Endothelial cell (in vitro differentiated cells): Measurements from ENCODE around the gene CCNO. TPM values are rescaled to one million over a fixed set of nuclear protein-coding genes. Genes with fewer than 3 reads are reported as not detected.

ENCODE experiments used
- DNase-seq: peaks from one replicate; pipeline ENCODE4 v3.0.0; 2021; ENCODE audit warnings: low spot score
- H3K27ac Mint-ChIP-seq: one replicate; pipeline ENCODE4 v1.8.0; 2021; ENCODE audit warnings: mixed read lengths, inconsistent platforms; ENCODE audit not compliant: unreplicated experiment
- H3K27me3 Mint-ChIP-seq: one replicate; pipeline ENCODE4 v1.8.0; 2021; ENCODE audit warnings: mild to moderate bottlenecking, moderate library complexity, mixed read lengths, inconsistent platforms; ENCODE audit not compliant: unreplicated experiment
- H3K36me3 Mint-ChIP-seq: one replicate; pipeline ENCODE4 v1.8.0; 2021; ENCODE audit warnings: mild to moderate bottlenecking, low read depth, mixed read lengths, inconsistent platforms; ENCODE audit not compliant: unreplicated experiment
- H3K4me1 Mint-ChIP-seq: one replicate; pipeline ENCODE4 v1.8.0; 2021; ENCODE audit warnings: mild to moderate bottlenecking, mixed read lengths, inconsistent platforms; ENCODE audit not compliant: unreplicated experiment
- H3K4me3 Mint-ChIP-seq: one replicate; pipeline ENCODE4 v1.8.0; 2021; ENCODE audit warnings: mild to moderate bottlenecking, mixed read lengths, inconsistent platforms; ENCODE audit not compliant: unreplicated experiment
- H3K9me3 Mint-ChIP-seq: one replicate; pipeline ENCODE4 v1.8.0; 2021; ENCODE audit warnings: mixed read lengths, inconsistent platforms; ENCODE audit not compliant: unreplicated experiment
- long read RNA-seq: library from polyadenylated mRNA; unstranded; transcript quantifications from one replicate; pipeline ENCODE4 v2.0.0, GENCODE V29; 2020; ENCODE audit not compliant: unreplicated experiment
- total RNA-seq: library from RNA; stranded (reverse); fragmentation: NEBNext Ultra II Directional; extraction: Animal tissue kit (Norgen Biotek cat#: 25700); gene quantifications from one replicate; pipeline ENCODE4 v1.2.1, GENCODE V29; 2021; ENCODE audit not compliant: unreplicated experiment
- TF ChIP-seq, protein P1 (sequence below): fragments of 200-600 bp; sonication (generic); IDR thresholded peaks from one replicate; pipeline ENCODE4 v1.5.0; 2021; ENCODE audit warnings: antibody characterized with exemption; ENCODE audit not compliant: unreplicated experiment

The CCNO gene, protein sequence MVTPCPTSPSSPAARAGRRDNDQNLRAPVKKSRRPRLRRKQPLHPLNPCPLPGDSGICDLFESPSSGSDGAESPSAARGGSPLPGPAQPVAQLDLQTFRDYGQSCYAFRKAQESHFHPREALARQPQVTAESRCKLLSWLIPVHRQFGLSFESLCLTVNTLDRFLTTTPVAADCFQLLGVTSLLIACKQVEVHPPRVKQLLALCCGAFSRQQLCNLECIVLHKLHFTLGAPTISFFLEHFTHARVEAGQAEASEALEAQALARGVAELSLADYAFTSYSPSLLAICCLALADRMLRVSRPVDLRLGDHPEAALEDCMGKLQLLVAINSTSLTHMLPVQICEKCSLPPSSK
- total RNA-seq = 0.15 TPM
- long read RNA-seq = 0 reads

DNA sequence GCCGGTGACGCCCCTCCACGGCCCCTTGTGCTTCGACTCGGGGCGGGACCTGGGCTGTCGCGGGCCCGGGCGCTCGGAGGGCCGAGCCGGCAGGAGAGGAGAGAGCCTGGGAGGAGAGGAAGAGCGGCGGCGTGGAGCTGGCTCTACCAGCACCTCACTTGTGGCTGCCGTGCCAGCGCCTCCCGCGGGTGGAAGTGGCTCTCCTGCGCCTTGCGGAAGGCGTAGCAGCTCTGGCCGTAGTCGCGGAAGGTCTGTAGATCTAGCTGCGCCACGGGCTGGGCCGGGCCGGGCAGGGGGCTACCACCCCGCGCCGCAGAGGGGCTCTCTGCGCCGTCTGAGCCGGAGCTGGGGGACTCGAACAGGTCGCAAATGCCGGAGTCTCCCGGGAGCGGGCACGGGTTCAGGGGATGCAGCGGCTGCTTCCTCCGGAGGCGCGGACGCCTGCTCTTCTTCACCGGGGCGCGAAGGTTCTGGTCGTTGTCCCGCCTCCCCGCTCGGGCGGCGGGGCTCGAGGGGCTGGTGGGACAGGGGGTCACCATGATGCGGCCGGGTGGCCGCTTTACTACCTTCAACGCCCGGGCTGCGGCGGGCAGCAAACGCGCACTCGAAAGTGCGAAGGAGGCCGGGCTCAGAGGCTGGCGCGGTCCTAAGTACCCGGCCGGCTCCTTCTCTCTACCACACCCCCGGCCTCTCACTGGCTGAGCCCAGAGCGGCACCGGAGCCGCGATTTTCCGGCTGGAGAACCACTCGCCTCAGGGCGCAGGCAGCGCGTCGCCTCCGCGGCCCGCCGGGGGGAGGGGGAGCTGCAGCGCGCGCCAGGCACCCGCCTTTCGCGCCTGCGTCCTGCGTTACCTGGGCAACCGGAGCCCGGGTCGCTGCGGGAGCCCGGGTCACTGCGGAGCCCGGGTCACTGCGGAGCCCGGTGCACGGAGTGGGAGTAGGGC lies at the start of gene CCNO:
Gene CCNO (minus strand): TSS at position 624 of the 944 bp plus-strand sequence. CDS start 85 bp downstream, at position 539.
- peak; percentile 64 for DNase-seq
- Mint-ChIP-seq H3K27ac (peak within 1 kb of the TSS; percentile 77), H3K4me1 (peaks cover 18% of the 10 kb centered on the region), H3K27me3 (peaks cover 46% of the 10 kb centered on the region), H3K4me3 (peak within 1 kb of the TSS; percentile 91), H3K9me3 (no peaks in the 10 kb centered on the region), H3K36me3 (peaks cover 6% of the 10 kb centered on the region)
- TF ChIP-seq, protein P1, sequence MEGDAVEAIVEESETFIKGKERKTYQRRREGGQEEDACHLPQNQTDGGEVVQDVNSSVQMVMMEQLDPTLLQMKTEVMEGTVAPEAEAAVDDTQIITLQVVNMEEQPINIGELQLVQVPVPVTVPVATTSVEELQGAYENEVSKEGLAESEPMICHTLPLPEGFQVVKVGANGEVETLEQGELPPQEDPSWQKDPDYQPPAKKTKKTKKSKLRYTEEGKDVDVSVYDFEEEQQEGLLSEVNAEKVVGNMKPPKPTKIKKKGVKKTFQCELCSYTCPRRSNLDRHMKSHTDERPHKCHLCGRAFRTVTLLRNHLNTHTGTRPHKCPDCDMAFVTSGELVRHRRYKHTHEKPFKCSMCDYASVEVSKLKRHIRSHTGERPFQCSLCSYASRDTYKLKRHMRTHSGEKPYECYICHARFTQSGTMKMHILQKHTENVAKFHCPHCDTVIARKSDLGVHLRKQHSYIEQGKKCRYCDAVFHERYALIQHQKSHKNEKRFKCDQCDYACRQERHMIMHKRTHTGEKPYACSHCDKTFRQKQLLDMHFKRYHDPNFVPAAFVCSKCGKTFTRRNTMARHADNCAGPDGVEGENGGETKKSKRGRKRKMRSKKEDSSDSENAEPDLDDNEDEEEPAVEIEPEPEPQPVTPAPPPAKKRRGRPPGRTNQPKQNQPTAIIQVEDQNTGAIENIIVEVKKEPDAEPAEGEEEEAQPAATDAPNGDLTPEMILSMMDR = no peak

DNA sequence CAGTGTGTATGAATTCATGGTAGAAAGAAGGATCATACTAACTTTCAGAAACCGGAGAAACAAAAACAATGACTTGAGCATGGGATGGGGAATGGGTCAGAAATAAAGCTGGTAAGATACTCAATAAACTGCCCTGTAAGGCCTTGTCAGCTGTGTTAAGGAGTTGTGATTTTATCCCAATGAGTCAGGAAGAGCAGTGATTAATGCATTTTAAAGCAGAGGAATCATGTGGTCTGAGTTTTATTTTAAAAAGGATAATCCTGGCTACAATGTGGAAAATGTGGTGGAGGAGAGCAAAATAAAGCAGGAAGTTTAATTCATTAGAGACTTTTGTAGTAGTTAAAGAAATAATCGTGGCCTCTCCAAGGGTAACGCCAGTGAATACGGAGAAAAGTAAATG lies 45.4 kb upstream of the CCNO start:
- H3K9me3 Mint-ChIP-seq = no peaks in the 10 kb centered on the region
- H3K4me1 Mint-ChIP-seq = no peaks in the 10 kb centered on the region
- DNase-seq = no peak
- TF ChIP-seq, protein P1 = no peak
- no peaks in the 10 kb centered on the region for H3K27me3 Mint-ChIP-seq
- H3K4me3 Mint-ChIP-seq = no peak overlapping the region
- peaks cover 26% of the 10 kb centered on the region for H3K36me3 Mint-ChIP-seq
- H3K27ac Mint-ChIP-seq = no peak overlapping the region

- DNase-seq = no peak
- Mint-ChIP-seq H3K36me3 (peaks cover 26% of the 10 kb centered on the region), H3K9me3 (no peaks in the 10 kb centered on the region), H3K4me1 (no peaks in the 10 kb centered on the region), H3K27ac (no peak overlapping the region), H3K27me3 (no peaks in the 10 kb centered on the region), H3K4me3 (no peak overlapping the region)
- TF ChIP-seq, protein P1 = no peak
Measured at GRCh38 chr5:55276771-55277170, 43.4 kb upstream of the CCNO start.

DNA sequence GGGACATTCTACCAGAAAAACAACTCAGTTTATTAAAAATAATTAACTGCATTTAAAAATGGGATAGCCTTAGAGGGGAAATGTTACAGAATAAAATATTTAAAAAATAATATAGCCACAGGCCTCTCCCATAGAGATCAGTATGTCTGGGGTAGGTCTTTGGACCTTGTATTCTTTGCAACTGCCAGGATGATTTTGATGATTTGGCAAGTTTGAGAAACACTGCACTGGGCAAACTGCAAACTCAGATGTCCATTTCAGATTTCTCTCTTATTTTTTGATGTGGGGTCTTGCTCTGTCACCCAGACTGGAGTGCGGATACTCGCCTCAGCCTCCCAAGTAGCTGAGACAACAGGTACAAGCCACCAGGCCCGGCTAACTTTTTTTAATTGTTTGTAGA lies 24.9 kb upstream of the CCNO start:
- Mint-ChIP-seq H3K27me3 (peaks cover 3% of the 10 kb centered on the region), H3K27ac (no peak overlapping the region), H3K36me3 (peaks cover 6% of the 10 kb centered on the region), H3K4me1 (peaks cover 2% of the 10 kb centered on the region), H3K9me3 (no peaks in the 10 kb centered on the region), H3K4me3 (no peak overlapping the region)
- no peak for DNase-seq
- TF ChIP-seq, protein P1 = no peak
